ENCODE data around the gene SHISAL2A.
A peak's percentile ranks its signal among the peaks of the same experiment; 100 is the strongest.

Gene SHISAL2A

DNA sequence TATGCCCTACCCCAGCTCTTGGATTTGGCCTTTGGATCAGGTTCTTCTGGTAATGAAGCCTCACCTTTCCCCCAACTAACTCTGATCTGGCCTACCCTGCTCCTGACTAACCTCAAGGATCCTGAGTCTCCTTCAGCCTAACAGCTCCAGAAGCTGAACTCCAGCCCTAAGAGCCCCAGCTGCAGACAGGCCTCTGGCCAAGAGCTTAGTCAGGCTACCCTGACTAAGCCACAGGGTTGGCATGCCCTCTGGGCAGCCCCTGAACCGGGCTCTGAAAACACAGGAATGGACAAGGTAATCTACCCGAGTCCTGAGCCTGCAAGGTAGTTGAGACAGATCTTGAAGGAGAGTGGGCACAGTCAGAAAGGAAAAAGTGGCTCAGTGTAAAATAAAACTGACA, 35.7 kb downstream of the SHISAL2A start:
- TF ChIP-seq ZFP30 (CRISPR knock-in tag; IDR thresholded peaks at IDR 0.05), result no peak
- TF ChIP-seq RARB (CRISPR knock-in tag; IDR thresholded peaks at IDR 0.05), result no peak
- TF ChIP-seq ARNTL (CRISPR knock-in tag; IDR thresholded peaks at IDR 0.05; ENCODE audit: borderline replicate concordance, low read depth), result no peak
- no peak for TF ChIP-seq OSR1 (CRISPR knock-in tag; IDR thresholded peaks at IDR 0.05)
- no peak for TF ChIP-seq ZNF565 (CRISPR knock-in tag; conservative IDR thresholded peaks at IDR 0.05; ENCODE audit: low read depth)
- no peak for TF ChIP-seq TOX (CRISPR knock-in tag; IDR thresholded peaks at IDR 0.05; ENCODE audit: borderline replicate concordance)
- ATAC-seq, result no peak

DNA sequence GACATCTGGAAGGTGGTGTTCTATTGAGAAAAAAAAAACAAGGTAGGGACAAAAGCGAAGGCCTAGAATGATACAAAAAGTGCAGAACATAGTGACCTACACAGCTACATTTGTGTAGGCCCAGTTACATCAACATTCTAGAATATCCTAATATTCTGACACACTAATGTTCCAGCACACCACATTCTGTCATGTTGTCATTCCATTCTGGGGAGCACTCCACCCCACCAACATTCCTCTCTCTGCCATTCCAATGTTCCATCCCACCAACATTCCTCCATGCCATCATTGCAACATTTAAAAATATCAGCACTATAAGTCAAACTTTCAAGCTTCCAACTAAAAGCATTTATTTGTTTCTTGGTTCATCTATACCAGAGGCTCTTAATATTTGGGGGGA, 36.7 kb downstream of the SHISAL2A start:
- ATAC-seq, result peak; percentile 55
- TF ChIP-seq ZNF8 (CRISPR knock-in tag; IDR thresholded peaks at IDR 0.05) (no peak), ISL1 (CRISPR knock-in tag; IDR thresholded peaks at IDR 0.05) (no peak), TCF4 (CRISPR knock-in tag; IDR thresholded peaks at IDR 0.05; ENCODE audit: borderline replicate concordance) (no peak), OSR1 (CRISPR knock-in tag; IDR thresholded peaks at IDR 0.05) (no peak), ZC3H10 (CRISPR knock-in tag; IDR thresholded peaks at IDR 0.05) (no peak), PPARA (CRISPR knock-in tag; IDR thresholded peaks at IDR 0.05; ENCODE audit: borderline replicate concordance) (no peak), RARB (CRISPR knock-in tag; IDR thresholded peaks at IDR 0.05) (no peak), SNAI2 (CRISPR knock-in tag; IDR thresholded peaks at IDR 0.05) (no peak), ZFP3 (CRISPR knock-in tag; IDR thresholded peaks at IDR 0.05) (no peak), ZFP30 (CRISPR knock-in tag; IDR thresholded peaks at IDR 0.05) (no peak), BACH2 (CRISPR knock-in tag; IDR thresholded peaks at IDR 0.05; ENCODE audit: borderline replicate concordance) (no peak), GLIS3 (CRISPR knock-in tag; IDR thresholded peaks at IDR 0.05) (no peak), ZNF70 (CRISPR knock-in tag; IDR thresholded peaks at IDR 0.05) (no peak), CSDC2 (CRISPR knock-in tag; IDR thresholded peaks at IDR 0.05) (no peak)
- TF ChIP-seq, protein P1, sequence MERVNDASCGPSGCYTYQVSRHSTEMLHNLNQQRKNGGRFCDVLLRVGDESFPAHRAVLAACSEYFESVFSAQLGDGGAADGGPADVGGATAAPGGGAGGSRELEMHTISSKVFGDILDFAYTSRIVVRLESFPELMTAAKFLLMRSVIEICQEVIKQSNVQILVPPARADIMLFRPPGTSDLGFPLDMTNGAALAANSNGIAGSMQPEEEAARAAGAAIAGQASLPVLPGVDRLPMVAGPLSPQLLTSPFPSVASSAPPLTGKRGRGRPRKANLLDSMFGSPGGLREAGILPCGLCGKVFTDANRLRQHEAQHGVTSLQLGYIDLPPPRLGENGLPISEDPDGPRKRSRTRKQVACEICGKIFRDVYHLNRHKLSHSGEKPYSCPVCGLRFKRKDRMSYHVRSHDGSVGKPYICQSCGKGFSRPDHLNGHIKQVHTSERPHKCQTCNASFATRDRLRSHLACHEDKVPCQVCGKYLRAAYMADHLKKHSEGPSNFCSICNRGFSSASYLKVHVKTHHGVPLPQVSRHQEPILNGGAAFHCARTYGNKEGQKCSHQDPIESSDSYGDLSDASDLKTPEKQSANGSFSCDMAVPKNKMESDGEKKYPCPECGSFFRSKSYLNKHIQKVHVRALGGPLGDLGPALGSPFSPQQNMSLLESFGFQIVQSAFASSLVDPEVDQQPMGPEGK (CRISPR knock-in tag; IDR thresholded peaks at IDR 0.05; ENCODE audit: borderline replicate concordance), result no peak
- TF ChIP-seq, protein P2, sequence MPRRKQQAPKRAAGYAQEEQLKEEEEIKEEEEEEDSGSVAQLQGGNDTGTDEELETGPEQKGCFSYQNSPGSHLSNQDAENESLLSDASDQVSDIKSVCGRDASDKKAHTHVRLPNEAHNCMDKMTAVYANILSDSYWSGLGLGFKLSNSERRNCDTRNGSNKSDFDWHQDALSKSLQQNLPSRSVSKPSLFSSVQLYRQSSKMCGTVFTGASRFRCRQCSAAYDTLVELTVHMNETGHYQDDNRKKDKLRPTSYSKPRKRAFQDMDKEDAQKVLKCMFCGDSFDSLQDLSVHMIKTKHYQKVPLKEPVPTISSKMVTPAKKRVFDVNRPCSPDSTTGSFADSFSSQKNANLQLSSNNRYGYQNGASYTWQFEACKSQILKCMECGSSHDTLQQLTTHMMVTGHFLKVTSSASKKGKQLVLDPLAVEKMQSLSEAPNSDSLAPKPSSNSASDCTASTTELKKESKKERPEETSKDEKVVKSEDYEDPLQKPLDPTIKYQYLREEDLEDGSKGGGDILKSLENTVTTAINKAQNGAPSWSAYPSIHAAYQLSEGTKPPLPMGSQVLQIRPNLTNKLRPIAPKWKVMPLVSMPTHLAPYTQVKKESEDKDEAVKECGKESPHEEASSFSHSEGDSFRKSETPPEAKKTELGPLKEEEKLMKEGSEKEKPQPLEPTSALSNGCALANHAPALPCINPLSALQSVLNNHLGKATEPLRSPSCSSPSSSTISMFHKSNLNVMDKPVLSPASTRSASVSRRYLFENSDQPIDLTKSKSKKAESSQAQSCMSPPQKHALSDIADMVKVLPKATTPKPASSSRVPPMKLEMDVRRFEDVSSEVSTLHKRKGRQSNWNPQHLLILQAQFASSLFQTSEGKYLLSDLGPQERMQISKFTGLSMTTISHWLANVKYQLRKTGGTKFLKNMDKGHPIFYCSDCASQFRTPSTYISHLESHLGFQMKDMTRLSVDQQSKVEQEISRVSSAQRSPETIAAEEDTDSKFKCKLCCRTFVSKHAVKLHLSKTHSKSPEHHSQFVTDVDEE (CRISPR knock-in tag; IDR thresholded peaks at IDR 0.05), result no peak
- TF ChIP-seq, protein P3, sequence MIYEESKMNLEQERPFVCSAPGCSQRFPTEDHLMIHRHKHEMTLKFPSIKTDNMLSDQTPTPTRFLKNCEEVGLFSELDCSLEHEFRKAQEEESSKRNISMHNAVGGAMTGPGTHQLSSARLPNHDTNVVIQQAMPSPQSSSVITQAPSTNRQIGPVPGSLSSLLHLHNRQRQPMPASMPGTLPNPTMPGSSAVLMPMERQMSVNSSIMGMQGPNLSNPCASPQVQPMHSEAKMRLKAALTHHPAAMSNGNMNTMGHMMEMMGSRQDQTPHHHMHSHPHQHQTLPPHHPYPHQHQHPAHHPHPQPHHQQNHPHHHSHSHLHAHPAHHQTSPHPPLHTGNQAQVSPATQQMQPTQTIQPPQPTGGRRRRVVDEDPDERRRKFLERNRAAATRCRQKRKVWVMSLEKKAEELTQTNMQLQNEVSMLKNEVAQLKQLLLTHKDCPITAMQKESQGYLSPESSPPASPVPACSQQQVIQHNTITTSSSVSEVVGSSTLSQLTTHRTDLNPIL (CRISPR knock-in tag; IDR thresholded peaks at IDR 0.05; ENCODE audit: low read depth), result no peak
- TF ChIP-seq, protein P4, sequence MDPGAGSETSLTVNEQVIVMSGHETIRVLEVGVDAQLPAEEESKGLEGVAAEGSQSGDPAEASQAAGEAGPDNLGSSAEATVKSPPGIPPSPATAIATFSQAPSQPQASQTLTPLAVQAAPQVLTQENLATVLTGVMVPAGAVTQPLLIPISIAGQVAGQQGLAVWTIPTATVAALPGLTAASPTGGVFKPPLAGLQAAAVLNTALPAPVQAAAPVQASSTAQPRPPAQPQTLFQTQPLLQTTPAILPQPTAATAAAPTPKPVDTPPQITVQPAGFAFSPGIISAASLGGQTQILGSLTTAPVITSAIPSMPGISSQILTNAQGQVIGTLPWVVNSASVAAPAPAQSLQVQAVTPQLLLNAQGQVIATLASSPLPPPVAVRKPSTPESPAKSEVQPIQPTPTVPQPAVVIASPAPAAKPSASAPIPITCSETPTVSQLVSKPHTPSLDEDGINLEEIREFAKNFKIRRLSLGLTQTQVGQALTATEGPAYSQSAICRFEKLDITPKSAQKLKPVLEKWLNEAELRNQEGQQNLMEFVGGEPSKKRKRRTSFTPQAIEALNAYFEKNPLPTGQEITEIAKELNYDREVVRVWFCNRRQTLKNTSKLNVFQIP (CRISPR knock-in tag; IDR thresholded peaks at IDR 0.05; ENCODE audit: borderline replicate concordance, low read depth), result no peak

DNA sequence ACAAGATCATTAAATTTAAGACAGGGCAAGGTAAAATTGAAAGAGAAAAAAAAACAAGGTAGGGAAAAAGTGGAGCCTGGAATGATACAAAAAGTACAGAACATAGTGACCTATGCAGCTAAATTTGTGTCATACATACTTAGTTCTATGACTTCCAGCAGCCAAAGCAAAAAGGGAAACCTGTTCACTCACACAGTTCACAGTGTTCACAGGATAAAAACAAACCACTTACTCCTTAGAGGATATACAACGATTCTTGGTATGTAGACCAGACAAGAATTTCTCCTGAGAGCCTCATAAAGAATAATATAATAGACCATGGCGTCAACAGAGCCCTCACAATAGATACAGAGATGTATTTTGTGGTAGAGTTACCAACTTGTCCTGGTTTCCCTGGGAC, 37.6 kb downstream of the SHISAL2A start:
- TF ChIP-seq TCF4 (CRISPR knock-in tag; IDR thresholded peaks at IDR 0.05; ENCODE audit: borderline replicate concordance), result no peak
- no peak for ATAC-seq

DNA sequence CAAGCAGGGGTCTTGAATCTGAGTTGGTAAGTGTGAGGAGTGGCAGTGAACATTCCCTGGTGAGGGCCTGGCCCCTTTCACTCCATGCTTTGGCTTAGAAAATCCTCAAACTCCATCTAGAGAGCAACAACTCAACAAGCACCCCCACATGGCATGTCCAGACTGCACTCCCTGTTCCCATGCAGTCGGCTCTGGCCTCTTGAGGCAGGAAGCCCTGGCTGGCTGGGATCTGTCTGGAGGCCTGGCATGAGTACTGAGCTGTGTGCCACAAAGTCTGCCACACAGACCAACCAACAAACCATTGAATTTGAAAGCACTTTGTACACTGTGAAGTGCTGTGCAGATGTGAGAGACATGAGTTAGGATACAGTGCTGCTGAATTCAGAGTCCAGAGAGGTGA, 40.0 kb downstream of the SHISAL2A start:
- TF ChIP-seq ISL1 (CRISPR knock-in tag; IDR thresholded peaks at IDR 0.05) (no peak), ESRRG (CRISPR knock-in tag; IDR thresholded peaks at IDR 0.05) (no peak), ZC3H10 (CRISPR knock-in tag; IDR thresholded peaks at IDR 0.05) (no peak)
- TF ChIP-seq, protein P3 (CRISPR knock-in tag; IDR thresholded peaks at IDR 0.05; ENCODE audit: low read depth), result no peak
- peak; percentile 50 for ATAC-seq

Measured in SK-N-SH treated with all-trans-retinoic acid at 6 μM for 48 hours (cell line).